Naive thymus-derived CD4-positive, alpha-beta T cell (primary cell): Measurements from ENCODE around the gene HSPA6. TPM values are rescaled to one million over a fixed set of nuclear protein-coding genes. Genes with fewer than 3 reads are reported as not detected.
"Not testable (repeated sequence)": the region's sequence is repeated elsewhere in the genome, so short reads cannot be mapped to it uniquely, and the experiment has no call there.

Experiments used
- ATAC-seq: fragments of 150-1000 bp; cut with Tn5 transposase; 2 replicates; pipeline ENCODE4 v1.10.0; 2021; ENCODE audit warnings: mild to moderate bottlenecking, moderate library complexity
- CTCF ChIA-PET: fragments of 350-600 bp; sonication (Branson Sonifier 250); formaldehyde crosslinking; loops from one replicate; lab custom pipeline; 2021; ENCODE audit warnings: antibody characterized with exemption; lab: Charles Lee
- POLR2A ChIA-PET: fragments of 350-600 bp; sonication (Branson Sonifier 250); formaldehyde crosslinking; loops from one replicate; lab custom pipeline; 2021; ENCODE audit warnings: antibody characterized with exemption, inconsistent platforms; lab: Charles Lee
- DNase-seq, 9 donors: peaks; one replicate each; pipeline versions ENCODE4 v3.0.0 to v3.0.0-alpha.2; 2020 to 2022; ENCODE audit warnings: mixed read lengths in 1 of 9
- H3K27ac ChIP-seq: one replicate; pipeline ENCODE4 v1.7.0; 2013; ENCODE audit warnings: mild to moderate bottlenecking, low read depth, low read length, moderate library complexity
- H3K27me3 ChIP-seq, 2 donors: one replicate each; pipeline ENCODE4 v1.7.0; 2013; ENCODE audit warnings: low read length in 2 of 2, mild to moderate bottlenecking in 2 of 2, moderate library complexity in 2 of 2; ENCODE audit not compliant: control insufficient read depth in 2 of 2, insufficient read depth in 2 of 2
- H3K36me3 ChIP-seq, 3 experiments: 1 replicate in 2 of 3; 2 replicates in 1 of 3; pipeline ENCODE4 v1.7.0; 2013; ENCODE audit warnings: low read length in 3 of 3, mild to moderate bottlenecking in 3 of 3, moderate library complexity in 1 of 3; ENCODE audit not compliant: insufficient read depth in 3 of 3, control insufficient read depth in 2 of 3
- H3K4me1 ChIP-seq, 2 donors: one replicate each; pipeline ENCODE4 v1.7.0; 2013; ENCODE audit warnings: low read length in 2 of 2, mild to moderate bottlenecking in 2 of 2, moderate library complexity in 1 of 2; ENCODE audit not compliant: control insufficient read depth in 2 of 2, insufficient read depth in 2 of 2
- H3K4me3 ChIP-seq: 2 replicates; pipeline ENCODE4 v1.7.0; 2013; ENCODE audit warnings: mild to moderate bottlenecking, low read length
- H3K9me3 ChIP-seq, 3 experiments: 1 replicate in 2 of 3; 2 replicates in 1 of 3; pipeline ENCODE4 v1.7.0; 2013; ENCODE audit warnings: low read length in 3 of 3; ENCODE audit not compliant: control insufficient read depth in 2 of 3
- H3K27ac Mint-ChIP-seq, 9 donors: one replicate each; pipeline ENCODE4 v1.8.0; 2020 to 2022; ENCODE audit warnings: mixed read lengths in 9 of 9, mild to moderate bottlenecking in 8 of 9, moderate library complexity in 5 of 9, inconsistent platforms in 2 of 9
- H3K27me3 Mint-ChIP-seq, 5 donors: one replicate each; pipeline ENCODE4 v1.8.0; 2021 to 2022; ENCODE audit warnings: mixed read lengths in 5 of 5, mild to moderate bottlenecking in 1 of 5
- H3K36me3 Mint-ChIP-seq, 5 donors: one replicate each; pipeline ENCODE4 v1.8.0; 2020 to 2022; ENCODE audit warnings: mixed read lengths in 5 of 5, mild to moderate bottlenecking in 3 of 5, inconsistent platforms in 1 of 5
- H3K4me1 Mint-ChIP-seq, 7 donors: one replicate each; pipeline ENCODE4 v1.8.0; 2020 to 2022; ENCODE audit warnings: mixed read lengths in 7 of 7, mild to moderate bottlenecking in 3 of 7, inconsistent platforms in 1 of 7
- H3K4me3 Mint-ChIP-seq, 10 donors: one replicate each; pipeline ENCODE4 v1.8.0; 2020 to 2022; ENCODE audit warnings: mild to moderate bottlenecking in 10 of 10, mixed read lengths in 10 of 10, moderate library complexity in 6 of 10, inconsistent platforms in 2 of 10
- H3K9me3 Mint-ChIP-seq, 11 donors: one replicate each; pipeline ENCODE4 v1.8.0; 2020 to 2022; ENCODE audit warnings: mixed read lengths in 11 of 11, mild to moderate bottlenecking in 4 of 11, inconsistent platforms in 1 of 11, moderate library complexity in 1 of 11
- intact Hi-C, 2 donors: fragments of 100-400 bp; cut with micrococcal nuclease; formaldehyde crosslinking; loops; one replicate each; pipeline ENCODE4 v1.15.1; 2023
- polyA plus RNA-seq, 2 donors: library from polyadenylated mRNA; unstranded; fragments of 300-500 nt; fragmentation: Illumina TruSeq; gene quantifications; one replicate each; pipeline ENCODE4 v1.2.3, GENCODE V29; 2021
- total RNA-seq, 6 experiments: library from RNA in 5 of 6; stranded (reverse) in 5 of 6; gene quantifications; 1 replicate in 5 of 6; 2 replicates in 1 of 6; pipeline ENCODE4 v1.2.3 and lab custom pipeline; 2021 to 2026

Gene HSPA6
- total and polyA plus RNA-seq, 7 experiments from 2014 or later: 0.32 to 3.5 (median 0.89) TPM; not detected in 2

DNA sequence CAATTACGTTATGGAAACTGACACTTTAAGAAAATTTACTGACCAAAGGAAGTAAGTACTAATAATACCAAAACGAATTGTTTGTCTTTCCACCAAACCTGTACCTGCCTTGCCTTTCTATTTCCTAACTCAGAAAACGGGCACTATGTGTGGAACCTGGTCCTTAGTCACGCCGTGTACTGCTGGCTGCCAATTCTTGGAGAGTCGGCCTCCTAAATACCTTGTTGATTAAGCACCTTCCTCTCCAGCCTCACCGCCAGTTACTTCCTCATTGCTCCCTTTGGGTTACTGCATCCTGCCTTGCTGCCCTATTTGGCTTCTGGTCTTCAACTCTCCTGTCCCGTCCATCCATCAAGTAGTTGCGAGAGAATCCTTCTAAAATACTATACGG is 16.2 kb downstream of the HSPA6 start:
- ATAC-seq, CTCF ChIA-PET, H3K27me3 ChIP-seq, H3K36me3 ChIP-seq, H3K36me3 Mint-ChIP-seq, H3K9me3 ChIP-seq: not testable (repeated sequence)
- peaks cover 23 to 58% (median 52%) of the 10 kb centered on the region in 7 donors for H3K4me1 Mint-ChIP-seq
- H3K4me3 Mint-ChIP-seq: peak overlapping the region; percentile 90 to 99 (median 94)
- Histone ChIP-seq H3K4me3 (peak overlapping the region; percentile 73), H3K4me1 (peaks cover 25 to 43% of the 10 kb centered on the region in 2 donors), H3K27ac (peak overlapping the region; percentile 51)
- POLR2A ChIA-PET: interaction anchor here (1.3 to 1.6 kb wide), 2 partner anchors 9 to 10 kb away, joined by 9 to 12 read pairs; no protein-coding TSS in a partner anchor
- H3K27me3 Mint-ChIP-seq: peaks cover 0 to 12% (median 0%) of the 10 kb centered on the region in 5 donors
- H3K9me3 Mint-ChIP-seq: peaks cover 0 to 14% (median 0%) of the 10 kb centered on the region in 11 donors
- intact Hi-C loops: loop anchor here (1.0 to 10.0 kb wide), 8 partner anchors 9 to 1616 kb away; partner anchors contain the start of genes NDUFS2 (in 1 of the 2) and TAGLN2 (in 1 of the 2)
- peak in 2 of 9 donors; percentile 8 to 10 for DNase-seq
- peak overlapping the region; percentile 91 to 100 (median 98) for H3K27ac Mint-ChIP-seq

DNA sequence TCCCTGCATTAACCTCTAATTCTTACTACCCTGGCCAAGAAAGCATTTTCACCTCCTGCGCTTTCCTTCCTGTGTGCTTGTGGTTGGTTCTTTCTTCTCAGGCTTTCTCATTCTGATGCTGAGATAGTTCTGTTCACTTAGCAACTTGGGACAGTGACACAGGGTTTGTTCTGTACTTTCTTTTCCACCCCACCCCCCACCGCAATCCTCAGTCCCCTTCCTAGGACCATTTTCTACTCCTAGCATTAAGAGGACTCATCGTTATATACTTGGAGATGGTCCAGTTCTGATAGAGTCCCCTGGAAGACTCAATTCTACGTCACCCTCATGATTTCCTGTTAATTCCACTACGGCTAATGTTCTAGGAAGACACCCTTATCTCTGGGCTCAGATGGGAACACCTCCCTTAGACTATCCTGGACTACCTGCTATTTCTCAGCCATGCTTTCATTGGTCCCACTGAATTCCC is 17.8 kb downstream of the HSPA6 start:
- peak overlapping the region; percentile 8 to 75 (median 60) for H3K4me3 Mint-ChIP-seq
- peaks cover 0 to 11% (median 0%) of the 10 kb centered on the region in 5 donors for H3K27me3 Mint-ChIP-seq
- peak overlapping the region; percentile 38 for H3K4me3 ChIP-seq
- ATAC-seq: peak; percentile 76
- intact Hi-C loops: loop anchor here in 1 of 2 donors (10.0 kb wide), 1 partner anchor 1617 kb away; the partner anchor contains the start of gene TAGLN2
- CTCF ChIA-PET, H3K9me3 ChIP-seq, H3K27ac ChIP-seq, H3K36me3 Mint-ChIP-seq, POLR2A ChIA-PET, H3K27me3 ChIP-seq, H3K36me3 ChIP-seq: not testable (repeated sequence)
- peaks cover 23 to 59% (median 52%) of the 10 kb centered on the region in 7 donors for H3K4me1 Mint-ChIP-seq
- DNase-seq: peak in 8 of 9 donors; percentile 1 to 64 (median 50)
- H3K27ac Mint-ChIP-seq: peak overlapping the region; percentile 49 to 92 (median 67)
- H3K9me3 Mint-ChIP-seq: peaks cover 0 to 14% (median 0%) of the 10 kb centered on the region in 11 donors
- H3K4me1 ChIP-seq: peaks cover 25 to 50% of the 10 kb centered on the region in 2 donors

DNA sequence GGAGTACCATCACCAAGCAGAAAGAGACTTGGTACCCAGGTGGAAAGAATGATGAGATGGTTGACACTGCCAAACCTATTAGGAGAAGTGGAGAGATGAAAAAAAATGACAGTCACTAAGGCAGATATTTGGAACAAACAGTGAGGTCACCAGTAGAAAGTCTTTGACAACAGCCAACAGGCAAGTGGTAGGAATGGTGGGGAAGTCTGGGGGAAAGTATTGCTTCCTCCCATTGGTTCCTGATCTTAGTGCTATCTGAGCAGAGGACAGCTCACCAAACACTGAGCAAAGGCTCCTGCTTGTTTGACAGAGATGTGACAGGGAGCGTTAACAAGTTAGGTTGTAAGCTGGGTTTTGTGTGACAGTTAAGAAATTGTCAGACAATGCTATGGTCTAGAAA is 18.8 kb downstream of the HSPA6 start:
- peaks cover 0 to 11% (median 0%) of the 10 kb centered on the region in 5 donors for H3K27me3 Mint-ChIP-seq
- H3K9me3 ChIP-seq, DNase-seq, H3K27ac ChIP-seq, H3K4me3 ChIP-seq, H3K36me3 ChIP-seq, H3K36me3 Mint-ChIP-seq, POLR2A ChIA-PET, ATAC-seq, H3K27me3 ChIP-seq: not testable (repeated sequence)
- peaks cover 0 to 14% (median 0%) of the 10 kb centered on the region in 11 donors for H3K9me3 Mint-ChIP-seq
- intact Hi-C loops: loop anchor here in 1 of 2 donors (10.0 kb wide), 1 partner anchor 1618 kb away; the partner anchor contains the start of gene TAGLN2
- peaks cover 25 to 50% of the 10 kb centered on the region in 2 donors for H3K4me1 ChIP-seq
- CTCF ChIA-PET: interaction anchor here (0.5 kb wide), 1 partner anchor 54 kb away, joined by 3 read pairs; no protein-coding TSS in a partner anchor
- peak overlapping the region in 2 of 10 donors; percentile 4 to 17 for H3K4me3 Mint-ChIP-seq
- H3K4me1 Mint-ChIP-seq: peaks cover 23 to 58% (median 49%) of the 10 kb centered on the region in 7 donors
- peak overlapping the region in 2 of 9 donors; percentile 15 to 45 for H3K27ac Mint-ChIP-seq

DNA sequence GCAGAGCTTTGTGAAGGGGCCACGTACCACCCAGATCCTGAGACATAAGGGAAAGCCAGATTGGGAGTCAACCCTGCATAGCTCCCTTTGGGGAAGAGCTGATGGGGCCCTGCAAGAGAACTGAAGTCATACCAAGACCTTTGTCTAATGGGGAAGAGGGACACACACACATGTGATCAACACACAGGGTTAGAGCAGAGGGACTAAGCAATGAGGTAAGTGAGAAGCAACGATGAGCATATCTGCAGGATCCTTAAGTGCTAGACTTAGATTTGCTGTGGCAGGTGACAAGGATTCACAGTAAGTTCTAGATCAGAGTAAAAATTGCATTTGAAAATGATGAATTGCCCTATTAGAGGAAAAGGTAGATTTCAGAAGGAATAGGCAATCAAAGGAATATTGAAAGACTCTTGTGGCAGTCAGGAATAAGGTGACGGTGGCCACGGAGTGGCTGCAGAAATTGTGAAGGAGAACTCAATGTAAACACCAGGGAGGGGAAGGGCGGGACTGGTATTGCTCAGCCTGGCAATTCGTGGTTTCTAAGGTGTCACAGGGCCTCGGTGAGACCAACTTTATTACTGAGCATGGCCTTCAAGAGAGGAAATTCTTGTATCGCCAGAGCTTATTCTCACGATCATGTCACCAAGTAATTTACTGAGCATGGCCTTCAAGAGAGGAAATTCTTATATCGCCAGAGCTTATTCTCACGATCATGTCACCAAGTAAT is 20.8 kb downstream of the HSPA6 start:
- CTCF ChIA-PET, H3K27me3 Mint-ChIP-seq, POLR2A ChIA-PET, H3K36me3 Mint-ChIP-seq, DNase-seq, H3K9me3 Mint-ChIP-seq, H3K36me3 ChIP-seq, H3K9me3 ChIP-seq, H3K27me3 ChIP-seq, H3K4me3 ChIP-seq, H3K27ac ChIP-seq: not testable (repeated sequence)
- ATAC-seq: peak; percentile 33
- Mint-ChIP-seq H3K27ac (peak overlapping the region in 3 of 9 donors; percentile 29 to 51 (median 33)), H3K4me1 (peaks cover 25 to 45% (median 35%) of the 10 kb centered on the region in 7 donors), H3K4me3 (peak overlapping the region in 1 of 10 donors; percentile 54)
- peaks cover 23 to 54% of the 10 kb centered on the region in 2 donors for H3K4me1 ChIP-seq
- intact Hi-C loops: loop anchor here in 1 of 2 donors (10.0 kb wide), 1 partner anchor 1620 kb away; the partner anchor contains the start of gene TAGLN2

DNA sequence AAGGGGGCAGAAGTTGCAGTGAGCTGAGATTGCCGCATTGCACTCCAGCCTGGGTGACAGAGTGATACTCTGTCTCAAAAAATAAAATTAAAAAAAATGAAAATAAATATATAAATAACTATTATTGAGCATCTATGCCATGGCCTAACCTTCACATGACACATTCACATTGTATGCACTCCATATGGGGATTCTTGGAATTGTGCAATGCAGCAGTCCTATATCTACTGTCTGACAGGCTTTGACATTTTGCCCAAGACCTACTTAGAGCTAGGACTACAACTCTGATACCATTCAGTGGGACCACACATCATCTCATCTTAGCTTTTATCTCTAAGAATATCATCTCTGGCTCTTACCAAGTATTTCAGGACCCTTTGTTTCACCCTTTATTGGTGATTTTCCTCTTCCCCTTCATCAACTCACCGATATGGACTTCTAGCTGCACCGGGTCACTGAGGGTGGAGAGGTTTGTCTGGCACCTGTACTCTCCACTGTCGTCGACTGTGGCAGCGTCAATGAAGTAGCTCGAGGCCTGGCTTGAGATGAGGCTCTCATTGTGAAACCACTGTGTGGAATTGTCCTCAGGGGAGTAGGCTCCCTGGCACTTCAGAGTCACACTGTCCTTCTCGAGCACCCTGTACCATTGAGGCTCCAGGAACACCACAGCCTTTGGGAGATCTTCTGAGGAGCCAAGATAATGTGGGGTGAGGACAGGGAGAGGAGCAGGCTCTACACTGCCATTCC is 23.8 kb downstream of the HSPA6 start:
- H3K4me3 ChIP-seq, POLR2A ChIA-PET, DNase-seq, H3K36me3 ChIP-seq, H3K9me3 ChIP-seq, H3K27me3 ChIP-seq, H3K9me3 Mint-ChIP-seq, H3K27ac Mint-ChIP-seq, H3K27ac ChIP-seq, H3K36me3 Mint-ChIP-seq, H3K27me3 Mint-ChIP-seq: not testable (repeated sequence)
- Mint-ChIP-seq H3K4me1 (peaks cover 6 to 23% (median 11%) of the 10 kb centered on the region in 7 donors), H3K4me3 (peak overlapping the region in 1 of 10 donors; percentile 49)
- CTCF ChIA-PET: interaction anchor here (0.6 kb wide), 1 partner anchor 1542 kb away, joined by 8 read pairs; no protein-coding TSS in a partner anchor
- intact Hi-C loops: loop anchor here in 1 of 2 donors (10.0 kb wide), 1 partner anchor 1623 kb away; the partner anchor contains the start of gene TAGLN2
- peaks cover 0 to 33% of the 10 kb centered on the region in 2 donors for H3K4me1 ChIP-seq
- peak; percentile 31 for ATAC-seq

DNA sequence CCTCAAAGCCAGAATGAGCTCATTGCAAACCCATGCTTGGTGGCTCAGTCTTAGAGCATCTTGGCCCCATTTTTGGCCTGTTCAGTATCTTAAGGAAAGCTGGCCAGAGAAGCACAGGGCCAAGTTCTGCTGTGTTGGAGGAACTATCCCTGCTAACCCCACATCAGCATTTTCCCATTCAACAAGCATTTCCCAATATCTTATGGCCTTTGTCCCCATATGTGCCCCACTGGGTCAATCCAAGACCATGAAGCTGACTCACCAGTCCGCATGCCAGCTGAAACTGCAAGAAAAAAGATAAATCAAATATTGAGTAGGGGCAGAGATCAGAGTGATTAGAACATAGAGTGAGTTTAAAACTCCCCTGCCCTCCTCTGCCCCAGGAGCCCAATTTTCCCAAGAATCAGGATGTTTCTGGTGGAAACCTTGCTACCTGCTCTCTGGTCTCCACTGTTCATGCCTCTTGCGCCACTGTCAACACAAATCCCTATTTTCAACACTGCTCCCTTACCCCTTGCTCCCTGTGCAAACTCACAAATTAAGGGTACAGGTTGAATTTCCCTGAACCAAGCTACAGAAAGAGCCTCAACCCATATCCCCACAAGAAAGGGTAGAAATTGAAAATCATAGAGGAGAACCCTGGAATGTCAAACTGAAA is 24.5 kb downstream of the HSPA6 start:
- H3K9me3 Mint-ChIP-seq, H3K27me3 ChIP-seq, DNase-seq, H3K27me3 Mint-ChIP-seq, H3K27ac Mint-ChIP-seq, H3K9me3 ChIP-seq, POLR2A ChIA-PET, H3K36me3 ChIP-seq, CTCF ChIA-PET, ATAC-seq, H3K27ac ChIP-seq, H3K4me3 ChIP-seq, H3K36me3 Mint-ChIP-seq: not testable (repeated sequence)
- Mint-ChIP-seq H3K4me1 (peaks cover 5 to 16% (median 8%) of the 10 kb centered on the region in 7 donors), H3K4me3 (peak overlapping the region in 1 of 10 donors; percentile 47)
- peaks cover 0 to 26% of the 10 kb centered on the region in 2 donors for H3K4me1 ChIP-seq
- intact Hi-C loops: loop anchor here in 1 of 2 donors (10.0 kb wide), 1 partner anchor 1624 kb away; the partner anchor contains the start of gene TAGLN2
